GM21360 (cell line): Measurements from ENCODE around the gene NELFA.

Experiments used
- ATAC-seq: cut with Tn5 transposase; IDR thresholded peaks from one replicate; pipeline ENCODE4 v1.9.1; 2021; ENCODE audit warnings: mild to moderate bottlenecking, moderate library complexity; ENCODE audit not compliant: unreplicated experiment

Gene NELFA

DNA sequence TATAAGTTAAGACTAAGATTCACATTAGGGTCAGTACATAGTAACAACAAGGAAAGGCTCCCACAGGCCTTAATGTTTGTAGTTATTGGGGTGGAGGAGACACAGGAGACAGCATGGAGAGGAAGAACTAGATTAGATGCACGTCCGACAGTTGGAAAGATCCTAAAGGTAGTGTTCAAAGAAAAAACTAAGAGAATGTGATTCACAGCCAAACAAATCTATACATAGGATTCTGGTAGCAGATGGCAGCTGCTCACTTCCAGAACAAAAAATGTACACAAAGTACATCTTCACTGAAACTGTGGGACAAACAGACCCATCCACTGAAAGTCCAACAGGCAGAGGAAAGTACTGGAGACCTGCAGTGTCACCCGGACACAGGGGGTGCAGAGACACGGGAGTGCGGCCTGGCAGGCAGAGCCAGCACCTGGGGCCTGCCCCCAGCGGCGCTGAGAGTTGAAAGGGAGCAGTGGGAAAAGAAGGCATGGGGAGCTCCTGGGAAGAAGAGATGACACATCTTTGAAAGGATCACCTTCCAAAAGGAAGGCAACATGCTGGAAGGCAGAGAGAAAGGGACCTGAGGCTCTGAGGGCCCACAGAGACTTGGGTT, 40.0 kb downstream of the NELFA start:
- ATAC-seq = no peak

DNA sequence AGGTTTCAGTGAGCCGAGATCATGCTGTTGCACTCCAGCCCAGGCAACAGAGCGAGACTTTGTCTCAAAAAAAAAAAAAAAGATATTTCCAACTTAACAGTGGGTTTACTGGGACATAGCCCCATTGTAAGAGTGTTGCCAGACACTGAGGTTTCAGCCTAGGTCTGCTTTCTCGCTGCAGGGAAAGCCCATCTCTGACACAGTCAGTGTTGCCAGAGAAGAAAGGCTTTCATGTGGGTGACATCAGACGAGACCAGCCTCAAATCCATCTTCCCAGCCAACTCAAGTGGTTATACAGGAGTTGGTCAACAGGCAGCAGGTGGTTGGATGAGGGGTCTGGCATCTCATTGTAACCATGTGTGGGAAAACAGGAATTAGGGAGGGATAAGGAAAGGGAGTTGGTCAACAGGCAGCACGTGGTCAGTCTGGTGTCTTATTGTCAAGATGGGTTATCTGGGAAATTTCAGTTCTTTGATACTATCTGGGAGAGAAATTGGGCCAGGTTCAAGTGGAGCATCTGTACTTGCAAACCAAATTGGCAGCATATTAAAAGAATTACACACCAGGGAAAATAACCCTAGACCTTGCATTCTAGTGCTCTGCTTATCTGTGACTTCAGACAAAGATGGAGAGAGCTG, 41.1 kb downstream of the NELFA start:
- no peak for ATAC-seq

DNA sequence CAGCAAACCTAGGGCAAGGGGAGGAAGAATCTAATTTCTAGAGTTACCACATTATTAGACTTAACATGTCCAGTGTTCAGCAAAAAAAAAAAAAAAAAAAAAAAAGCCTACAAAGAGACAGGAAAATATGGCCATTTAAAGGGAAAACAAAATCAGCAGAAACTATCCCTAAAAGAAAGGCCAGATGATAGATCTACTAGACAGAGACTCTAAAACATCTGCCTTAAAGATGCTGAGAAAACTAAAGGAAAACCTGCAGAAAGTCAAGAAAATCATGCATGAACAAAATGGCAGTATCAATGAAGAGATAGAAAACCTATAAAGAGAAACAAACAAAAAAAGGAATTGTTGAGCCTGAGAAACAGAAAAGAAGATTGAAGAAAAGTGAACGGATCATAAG, 43.8 kb downstream of the NELFA start:
- no peak for ATAC-seq

DNA sequence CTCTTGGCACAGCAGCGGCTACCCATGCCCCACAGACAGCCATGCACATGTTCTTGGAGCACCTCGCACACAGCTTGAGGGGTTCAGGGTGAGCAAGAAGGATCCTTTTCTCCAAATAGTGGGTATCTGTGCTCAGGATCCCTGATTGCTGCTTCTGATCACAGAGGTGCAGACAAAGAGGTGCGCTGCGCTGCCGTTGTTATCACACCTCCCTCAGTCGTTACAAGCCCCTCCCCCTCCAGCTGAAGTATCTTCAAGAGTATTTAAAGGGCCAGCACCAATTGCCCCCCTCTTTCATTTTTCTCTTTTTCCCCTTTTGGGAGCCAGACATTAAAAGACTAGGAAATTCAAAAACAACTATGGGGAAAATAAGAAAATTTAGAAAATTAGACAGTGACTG, 44.3 kb downstream of the NELFA start:
- ATAC-seq = no peak

DNA sequence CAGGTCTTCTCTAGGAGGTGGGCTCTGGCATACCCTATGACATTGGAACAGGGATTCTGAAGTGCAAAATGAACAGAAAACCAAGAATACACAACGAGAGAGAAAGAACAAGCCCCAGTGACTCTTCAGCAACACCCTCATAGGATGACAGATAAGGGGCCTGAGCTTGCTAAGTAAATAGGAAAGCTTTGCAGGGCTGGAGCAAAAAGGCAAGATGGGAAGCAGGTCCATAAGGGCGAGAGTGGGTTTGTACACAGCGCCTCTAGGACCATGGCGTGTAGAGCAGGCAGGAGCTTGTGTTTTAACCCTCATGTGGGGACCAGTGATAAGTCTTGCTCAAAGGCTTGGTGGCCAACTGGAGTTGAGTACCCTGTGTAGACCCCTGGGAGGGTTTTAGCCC, 45.8 kb downstream of the NELFA start:
- ATAC-seq = no peak

DNA sequence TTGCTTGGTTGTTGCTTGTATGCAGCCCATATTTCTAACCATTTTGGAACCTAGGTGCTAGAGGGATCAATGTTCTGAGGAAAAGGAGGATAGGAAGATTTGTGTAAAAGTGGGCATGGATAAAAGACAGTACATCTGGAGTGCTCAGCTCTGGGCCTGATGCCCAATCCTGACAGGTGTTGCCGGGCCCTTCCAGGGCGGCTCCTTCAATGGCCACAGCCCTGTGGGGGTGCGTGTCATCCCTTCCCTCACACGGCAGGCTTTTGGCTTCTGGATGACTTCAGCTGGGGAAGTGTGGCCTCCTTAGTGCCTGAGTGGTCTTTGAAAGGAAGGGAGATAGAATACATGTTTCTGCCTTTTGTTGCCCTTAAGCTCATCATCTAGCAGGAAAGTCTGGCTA, 47.2 kb downstream of the NELFA start:
- ATAC-seq = no peak

DNA sequence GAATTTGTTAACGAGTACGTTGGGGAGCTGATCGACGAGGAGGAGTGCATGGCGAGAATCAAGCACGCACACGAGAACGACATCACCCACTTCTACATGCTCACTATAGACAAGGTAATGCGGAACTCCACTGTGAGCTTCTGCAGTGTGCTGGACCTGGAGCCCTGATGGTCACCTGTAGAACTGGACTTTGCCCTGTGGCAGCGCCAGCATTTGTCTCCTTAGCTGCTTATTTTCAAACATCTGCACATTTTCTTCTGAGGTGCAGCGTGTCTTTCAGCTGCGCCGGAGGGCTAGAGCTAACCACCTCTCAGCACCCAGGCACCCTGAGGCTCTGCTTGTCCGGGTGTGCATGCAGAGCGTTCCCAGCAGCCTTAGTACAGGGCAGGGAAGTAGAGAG, 47.7 kb downstream of the NELFA start:
- ATAC-seq = no peak

DNA sequence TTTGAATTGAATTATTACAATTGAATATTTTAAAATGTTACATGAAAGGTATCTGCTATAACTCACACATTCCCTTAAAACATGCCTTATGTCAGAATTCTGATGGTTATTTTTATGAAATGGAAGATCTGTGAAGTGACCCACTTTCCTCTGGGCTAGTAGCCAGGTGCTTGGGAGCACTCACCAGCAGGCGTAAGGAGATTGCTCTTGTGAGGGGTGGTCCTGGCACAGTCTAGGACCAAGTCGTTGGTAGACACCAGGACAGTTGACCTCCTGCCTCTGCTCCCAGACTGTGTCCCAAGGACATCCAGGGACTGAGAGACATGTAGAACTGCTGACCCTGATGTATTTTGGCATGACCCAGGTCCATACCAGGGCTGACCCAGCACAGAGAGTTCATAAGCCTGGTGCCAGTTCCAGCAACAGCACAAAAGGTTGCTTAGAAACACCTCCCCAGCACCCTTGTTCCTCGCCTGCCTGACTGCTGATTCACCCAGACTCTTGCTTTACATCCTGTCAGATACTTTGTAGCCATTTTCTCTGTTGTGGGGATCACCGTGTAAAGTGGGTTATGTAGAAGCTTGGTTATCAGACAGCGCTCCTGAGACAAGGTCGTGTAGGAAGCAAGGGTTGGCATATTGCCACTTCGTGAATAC, 48.5 kb downstream of the NELFA start:
- no peak for ATAC-seq

DNA sequence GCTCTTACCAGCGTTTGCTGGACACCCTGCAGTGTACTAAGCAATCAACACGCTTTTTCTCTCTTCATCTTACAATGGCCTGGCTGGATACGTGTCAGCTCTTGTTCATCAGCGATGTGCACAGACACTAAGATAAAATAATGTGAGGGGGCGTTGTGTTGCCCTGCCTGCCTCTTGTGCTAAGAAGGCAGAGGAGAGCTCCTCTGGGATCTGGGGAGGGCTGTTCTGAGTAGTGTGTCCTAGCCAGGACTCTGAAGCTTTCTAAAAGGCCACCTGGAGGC, 49.7 kb downstream of the NELFA start:
- no peak for ATAC-seq

DNA sequence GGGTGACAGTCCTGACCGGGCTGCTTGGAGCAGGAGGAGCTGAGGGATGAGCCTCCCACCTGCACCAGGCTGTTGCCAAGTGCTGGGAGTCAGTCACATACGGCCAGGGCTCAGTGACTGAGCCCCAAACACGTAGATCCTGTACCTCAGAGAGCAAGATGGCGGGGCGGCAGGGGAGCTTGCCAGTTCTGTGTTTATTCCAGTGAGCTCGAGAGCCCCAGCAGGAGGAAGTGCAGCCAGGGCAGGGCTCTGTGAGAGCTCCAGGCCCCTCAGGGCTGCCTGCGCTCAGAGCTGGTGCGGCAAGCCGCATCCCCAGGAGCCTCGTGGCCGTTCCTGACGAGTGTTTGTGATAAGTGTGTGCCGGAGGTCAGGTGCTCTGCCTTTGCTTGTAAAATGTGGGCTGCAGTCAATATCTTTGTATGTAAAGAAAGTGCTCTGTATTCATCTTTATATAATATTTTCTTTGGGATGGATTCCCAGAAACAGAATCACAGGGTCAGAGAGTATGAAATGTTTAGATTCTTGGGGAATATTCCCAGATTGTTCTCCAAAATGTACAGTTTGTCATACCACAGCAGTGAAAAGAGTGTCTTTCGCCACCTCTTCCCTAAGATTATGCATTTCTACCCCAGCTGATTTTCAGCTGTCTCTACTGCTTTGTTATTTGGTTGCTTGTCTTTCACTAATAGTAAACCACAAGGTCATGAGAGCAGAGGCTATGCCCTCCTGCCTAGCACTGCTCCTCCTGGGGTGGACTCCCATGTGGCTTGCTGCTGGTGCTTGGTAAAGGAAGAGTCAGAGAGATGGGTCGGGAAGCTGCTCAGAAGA, 50.3 kb downstream of the NELFA start:
- no peak for ATAC-seq

DNA sequence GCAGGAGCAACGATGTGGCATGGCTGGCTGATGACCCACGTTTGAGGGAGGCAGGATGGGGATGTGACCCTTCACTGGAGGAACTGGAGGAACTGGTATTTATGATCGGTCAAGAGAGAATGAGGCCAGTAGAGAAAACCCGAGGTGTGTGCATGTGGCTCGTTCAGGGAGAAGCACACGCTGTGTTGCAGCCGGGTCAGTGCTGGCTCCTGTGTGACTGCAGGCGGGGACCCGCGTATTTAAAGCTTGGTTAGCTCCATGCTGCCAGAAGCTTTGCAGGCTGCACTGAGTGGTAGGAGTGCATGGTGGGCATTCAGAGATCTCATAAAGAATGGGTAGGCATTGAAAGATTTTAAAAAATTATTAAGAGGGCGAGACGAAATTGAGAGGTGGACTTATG, 52.1 kb downstream of the NELFA start:
- ATAC-seq = no peak

DNA sequence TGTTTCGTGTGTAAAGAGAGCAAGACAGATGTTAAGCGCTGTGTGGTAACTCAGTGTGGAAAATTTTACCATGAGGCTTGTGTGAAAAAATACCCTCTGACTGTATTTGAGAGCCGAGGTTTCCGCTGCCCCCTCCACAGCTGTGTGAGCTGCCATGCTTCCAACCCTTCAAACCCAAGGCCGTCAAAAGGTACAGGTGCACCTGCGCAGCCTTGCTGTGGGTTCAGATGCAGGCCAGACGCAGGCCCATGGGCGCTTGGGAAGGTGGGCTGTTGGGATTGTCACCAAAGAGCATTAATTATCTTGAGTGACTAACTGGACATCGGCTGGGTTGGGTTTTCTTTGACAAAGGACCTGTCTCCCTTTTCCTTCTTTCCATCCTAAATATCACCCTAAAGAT, 55.4 kb downstream of the NELFA start:
- ATAC-seq = no peak

DNA sequence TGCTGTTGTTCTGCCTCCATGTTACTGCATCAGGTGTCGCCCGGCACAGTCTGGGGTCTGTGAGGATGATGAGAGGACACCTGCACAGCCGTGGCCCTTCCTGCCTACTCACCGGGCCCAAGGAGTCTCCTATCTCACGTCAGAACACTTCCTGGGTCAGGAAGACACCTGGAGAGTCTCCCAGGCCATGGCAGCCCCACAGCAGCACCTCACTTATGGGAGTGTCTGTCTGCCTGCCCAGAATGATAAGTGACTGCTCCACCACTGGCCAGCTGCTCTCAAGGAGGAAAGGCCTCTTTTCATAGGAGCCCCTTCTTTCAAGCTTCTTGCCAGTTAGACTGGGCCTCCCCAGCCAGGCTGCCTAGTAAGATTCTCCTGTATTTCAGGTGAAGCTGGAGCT, 56.1 kb downstream of the NELFA start:
- no peak for ATAC-seq

DNA sequence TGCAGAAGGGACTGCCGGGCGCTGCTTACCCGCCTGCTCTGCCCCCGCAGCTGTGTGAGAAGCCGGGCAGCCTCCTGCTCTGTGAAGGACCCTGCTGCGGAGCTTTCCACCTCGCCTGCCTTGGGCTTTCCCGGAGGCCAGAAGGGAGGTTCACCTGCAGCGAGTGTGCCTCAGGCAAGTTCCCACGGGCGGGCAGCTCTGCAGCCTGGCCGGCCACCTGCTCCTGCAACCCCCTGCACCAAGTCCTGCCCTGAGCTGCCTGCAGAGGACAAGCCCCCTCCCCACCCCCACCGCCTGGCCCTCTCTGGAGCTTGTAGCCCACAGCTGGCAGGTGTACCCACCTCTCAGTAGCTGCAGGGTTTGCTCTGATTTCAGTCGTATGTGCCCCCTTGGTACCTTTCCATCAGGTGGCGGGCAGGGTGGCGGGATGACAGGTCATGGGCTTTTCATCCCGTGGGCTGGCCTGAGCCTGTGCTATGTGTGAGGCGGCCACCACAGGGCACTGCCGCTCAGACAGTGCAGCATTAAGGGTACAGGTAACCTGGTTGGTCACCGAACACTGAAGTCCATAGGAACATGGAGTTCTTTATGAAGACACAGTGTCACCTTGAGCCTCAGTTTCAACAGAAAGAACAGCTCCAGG, 56.6 kb downstream of the NELFA start:
- no peak for ATAC-seq

DNA sequence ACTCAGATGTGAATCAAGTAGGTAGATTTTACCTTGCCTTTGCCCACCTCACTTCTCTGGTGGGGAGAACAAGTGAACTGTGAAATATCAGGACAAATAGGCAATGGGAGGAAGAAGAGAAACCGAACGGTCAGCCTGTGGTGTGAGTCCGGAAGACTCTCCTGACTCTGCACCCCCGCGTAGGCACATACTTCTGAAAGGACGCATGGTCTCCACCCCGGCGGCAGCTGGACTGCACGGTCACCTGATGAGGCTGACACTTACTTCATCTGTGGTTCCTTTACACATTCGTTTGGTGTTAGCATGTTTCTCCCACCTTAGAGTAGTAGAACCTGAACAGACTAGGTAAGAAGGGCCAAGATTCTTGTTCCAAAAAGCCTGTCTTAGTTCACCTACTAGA, 58.4 kb downstream of the NELFA start:
- no peak for ATAC-seq

DNA sequence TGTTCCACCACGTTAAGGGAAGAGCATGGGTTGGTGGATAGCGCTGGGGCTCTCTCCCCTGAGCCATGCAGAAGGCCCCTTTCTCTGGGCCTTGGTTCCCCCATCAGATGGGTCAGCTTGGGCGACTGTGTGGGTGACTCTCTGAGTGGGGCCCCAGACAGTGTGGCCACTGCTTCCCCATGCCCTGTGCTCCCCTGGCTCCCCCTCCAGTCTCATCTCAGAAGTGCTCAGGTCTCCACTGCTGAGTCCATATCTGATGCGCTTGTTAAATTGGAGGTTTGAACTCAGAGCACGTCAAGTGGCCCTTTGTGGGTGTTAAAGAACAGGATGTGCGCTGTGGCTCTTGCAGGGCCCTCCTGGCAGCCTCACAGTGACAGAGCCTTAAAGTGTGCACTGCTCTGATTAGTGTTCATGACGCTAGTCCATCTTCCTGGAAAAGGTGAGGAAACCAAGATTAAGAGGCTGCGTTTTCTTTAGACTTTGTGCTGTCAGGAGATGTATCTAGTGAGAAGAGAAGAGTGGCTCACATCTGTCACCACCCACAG, 59.8 kb downstream of the NELFA start:
- no peak for ATAC-seq

DNA sequence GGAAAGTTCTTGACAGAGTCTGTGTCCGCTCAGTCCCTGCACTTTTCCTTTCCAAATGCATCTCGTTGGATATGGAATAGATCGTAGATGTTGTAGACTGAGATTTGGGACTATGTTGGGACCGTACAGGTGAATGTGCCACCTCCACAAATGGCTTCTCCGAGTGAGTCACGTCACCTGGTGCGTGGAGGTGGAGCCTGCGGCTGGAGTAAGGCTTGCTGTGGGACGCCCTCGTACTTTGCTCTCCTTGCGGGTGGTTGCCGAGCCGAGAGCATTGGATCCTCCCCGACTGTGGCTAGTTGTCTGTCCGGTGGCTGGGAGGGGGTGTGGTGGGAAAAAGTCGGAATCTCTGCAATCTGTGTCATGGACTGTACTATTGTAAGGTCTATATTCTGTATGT, 60.5 kb downstream of the NELFA start:
- no peak for ATAC-seq

DNA sequence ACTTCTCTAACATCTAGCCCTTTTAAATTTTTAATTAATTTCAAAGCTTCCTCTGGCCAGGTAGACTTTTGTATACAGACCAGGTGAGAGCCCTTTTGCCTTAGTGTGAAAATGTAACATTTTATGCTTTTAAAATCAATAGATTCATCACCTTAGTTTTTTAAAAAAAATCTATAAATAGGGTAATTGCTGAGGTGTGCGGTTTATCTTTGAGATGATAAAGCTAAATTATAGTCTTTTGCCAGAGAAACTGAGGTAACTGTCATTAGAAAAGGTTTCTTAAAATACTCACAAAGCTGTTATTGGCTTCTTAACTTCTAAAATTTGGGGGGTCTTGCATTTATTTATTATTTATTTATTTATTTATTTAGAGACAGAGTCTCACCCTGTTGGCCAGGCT, 62.9 kb downstream of the NELFA start:
- no peak for ATAC-seq

DNA sequence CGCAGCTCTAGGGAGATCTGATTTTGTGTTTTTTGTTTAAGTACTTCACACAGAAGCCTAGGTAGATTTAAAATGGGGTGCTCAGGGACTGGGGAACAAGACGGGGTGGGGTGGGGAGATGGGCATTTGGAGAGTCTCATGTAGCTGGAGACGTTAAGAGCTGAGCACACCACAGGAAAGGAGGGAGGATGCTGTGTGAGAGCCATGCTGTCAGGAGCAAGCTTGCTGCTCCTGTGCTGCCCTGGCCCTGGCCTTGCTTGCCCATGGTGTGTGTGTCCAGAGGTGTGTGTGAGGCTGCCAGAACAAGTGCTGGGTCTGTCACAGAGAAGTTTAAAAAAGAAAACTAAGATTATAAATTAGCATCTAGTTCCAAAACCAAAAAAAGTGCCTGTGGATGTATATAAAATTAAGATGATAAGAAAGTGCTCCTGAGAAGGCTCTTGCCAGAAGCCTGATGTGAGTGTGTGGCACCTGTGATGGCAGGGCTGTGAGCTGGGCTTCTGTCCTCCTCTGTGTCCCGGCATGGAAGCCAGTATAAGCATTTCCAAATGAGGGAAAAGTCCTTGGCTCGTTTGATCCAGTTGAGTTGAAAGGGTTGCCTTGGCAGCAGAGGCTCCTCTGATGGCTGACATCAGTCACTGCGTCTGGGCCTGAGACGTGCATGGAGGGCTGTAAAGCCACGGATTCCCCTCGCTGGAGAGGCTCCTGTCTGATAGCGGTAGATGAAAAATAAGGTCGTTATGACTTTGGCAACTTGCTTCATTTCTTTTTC, 63.5 kb downstream of the NELFA start:
- no peak for ATAC-seq

DNA sequence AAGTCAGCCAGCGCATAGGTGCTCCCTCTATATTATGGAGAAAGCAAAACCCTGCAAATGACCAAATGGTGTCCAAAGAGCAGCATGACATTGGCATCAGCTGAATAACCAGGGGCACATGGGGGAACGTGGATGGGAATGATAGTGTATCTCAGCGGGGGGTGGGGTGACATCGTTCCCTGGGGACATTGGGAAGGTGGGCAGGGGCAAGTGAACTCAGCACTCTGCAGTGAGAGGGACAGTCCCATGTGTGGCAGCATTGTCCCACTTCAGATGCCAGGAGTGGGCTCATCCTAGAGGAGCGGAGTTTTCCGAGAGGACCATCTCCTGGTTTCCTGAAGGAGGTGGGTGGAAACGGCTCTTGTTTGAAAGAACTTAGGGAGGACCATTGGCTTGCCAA, 64.8 kb downstream of the NELFA start:
- no peak for ATAC-seq

DNA sequence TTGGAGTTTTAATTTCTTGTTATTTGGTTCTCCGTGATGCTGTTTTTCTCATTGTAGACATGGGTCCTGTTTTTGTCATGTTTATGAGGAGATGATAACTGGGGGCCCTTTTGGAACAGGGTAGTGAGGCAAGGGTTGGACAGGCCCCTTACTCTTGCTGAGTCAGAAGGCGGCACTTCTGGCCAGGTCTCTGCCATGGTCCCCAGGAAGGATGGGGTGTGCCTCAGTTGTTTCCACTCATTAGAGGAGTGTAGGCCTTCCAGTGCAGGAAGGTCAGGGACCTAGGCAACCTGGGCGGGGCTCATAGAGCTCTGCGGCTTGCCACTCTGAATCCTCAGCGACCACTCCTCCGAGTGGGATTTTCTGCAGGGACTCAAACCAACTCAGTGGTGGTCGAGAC, 68.2 kb downstream of the NELFA start:
- ATAC-seq = no peak
